K562 (cell line): Measurements from ENCODE around the gene QSOX2. TPM values are rescaled to one million over a fixed set of nuclear protein-coding genes. Genes with fewer than 3 reads are reported as not detected.

Experiments
- FOXA3 ChIP-seq, 2 experiments: fragments of 450-650 bp in 1 of 2; sonication (generic) in 1 of 2; formaldehyde crosslinking; IDR thresholded peaks in 1 of 2; conservative IDR thresholded peaks in 1 of 2; 2 replicates each; pipeline versions ENCODE4 v1.4.0 to v1.8.0; 2020 to 2022; ENCODE audit warnings: mild to moderate bottlenecking in 2 of 2, missing genetic modification reagents in 1 of 2
- GATAD2B ChIP-seq: fragments of 450-650 bp; IDR thresholded peaks from 2 replicates; pipeline ENCODE4 v1.6.1; 2017; ENCODE audit warnings: mild to moderate bottlenecking, borderline replicate concordance
- HCFC1 ChIP-seq: IDR thresholded peaks from 2 replicates; pipeline ENCODE4 v1.6.1; 2012; ENCODE audit warnings: low read depth, low read length, improper control_type of control experiment
- HDAC3 ChIP-seq: fragments of 450-650 bp; IDR thresholded peaks from 2 replicates; pipeline ENCODE4 v1.6.1; 2018; ENCODE audit warnings: borderline replicate concordance, mild to moderate bottlenecking, moderate library complexity; ENCODE audit not compliant: partially characterized antibody
- HMGN3 ChIP-seq: IDR thresholded peaks from 2 replicates; pipeline ENCODE4 v1.6.1; 2011; ENCODE audit warnings: borderline replicate concordance, low read depth, mild to moderate bottlenecking, mixed read lengths, low read length; ENCODE audit not compliant: insufficient read length; ENCODE audit errors: extremely low read depth
- HNRNPH1 ChIP-seq: fragments of 200-400 bp; formaldehyde crosslinking; optimal IDR thresholded peaks from 2 replicates; pipeline ENCODE3; 2017; ENCODE audit warnings: low read depth, mild to moderate bottlenecking, low read length, moderate library complexity
- ID3 ChIP-seq, 2 experiments: fragments of 250-450 bp in 1 of 2; fragments of 450-650 bp in 1 of 2; sonication (Bioruptor Pico) in 1 of 2; IDR thresholded peaks; 2 replicates each; pipeline versions ENCODE4 v1.6.1 to v1.8.0; 2016 to 2021; ENCODE audit warnings: mild to moderate bottlenecking in 2 of 2, moderate library complexity in 2 of 2, missing compliant biosample characterization in 1 of 2, missing genetic modification characterization in 1 of 2
- RB1 ChIP-seq: fragments of 450-650 bp; IDR thresholded peaks from 2 replicates; pipeline ENCODE4 v1.6.1; 2017; ENCODE audit warnings: low read depth, mild to moderate bottlenecking
- SP1 ChIP-seq: sonication (generic); formaldehyde crosslinking; IDR thresholded peaks from 2 replicates; pipeline ENCODE4 v1.8.1; 2022; ENCODE audit warnings: mild to moderate bottlenecking, missing genetic modification reagents
- USF2 ChIP-seq: sonication (generic); formaldehyde crosslinking; IDR thresholded peaks from 2 replicates; pipeline ENCODE4 v1.5.0; 2020; ENCODE audit warnings: missing genetic modification reagents
- ZBTB17 ChIP-seq: fragments of 450-650 bp; formaldehyde crosslinking; IDR thresholded peaks from 2 replicates; pipeline ENCODE4 v1.4.0; 2020; ENCODE audit warnings: mild to moderate bottlenecking
- ZNF23 ChIP-seq: fragments of 250-450 bp; sonication (Bioruptor Pico); IDR thresholded peaks from 2 replicates; pipeline ENCODE4 v1.4.0; 2020; ENCODE audit warnings: mild to moderate bottlenecking
- polyA plus RNA-seq, 8 experiments: library from polyadenylated mRNA; depleted of rRNA in 4 of 8; stranded (reverse) in 5 of 8; unstranded in 3 of 8; fragments of >200 nt; fragmentation: Nextera tagmentation in 2 of 8; fragmentation: Illumina TruSeq in 1 of 8; extraction: Ambion mirVana in 2 of 8; extraction: Trizol in 1 of 8; gene quantifications; 2 replicates each; pipeline versions ENCODE4 v1.2.1 to v1.2.3, GENCODE V29; 2011 to 2014; ENCODE audit warnings: inconsistent platforms in 1 of 8, missing spikeins in 1 of 8
- total RNA-seq, 7 experiments: library from RNA; depleted of rRNA in 6 of 7; stranded (reverse); fragments of >200 nt in 6 of 7; fragmentation: Illumina TruSeq in 2 of 7; extraction: Trizol in 2 of 7; gene quantifications; 2 replicates each; pipeline versions ENCODE4 v1.2.1 to v1.2.3, GENCODE V29; 2011 to 2021; ENCODE audit warnings: low replicate concordance in 1 of 7
- TF ChIP-seq, protein P1 (sequence below): IDR thresholded peaks from 3 replicates; pipeline ENCODE4 v1.6.1; 2011; ENCODE audit warnings: borderline replicate concordance, mild to moderate bottlenecking, moderate library complexity; ENCODE audit not compliant: insufficient read length; ENCODE audit errors: extremely low read depth

The QSOX2 gene
- total and polyA plus RNA-seq, 9 of the 15 experiments (the other 6 are each of a cell fraction or from before 2014, with no cell fraction given): 0.51 to 23.7 (median 12.7) TPM

DNA sequence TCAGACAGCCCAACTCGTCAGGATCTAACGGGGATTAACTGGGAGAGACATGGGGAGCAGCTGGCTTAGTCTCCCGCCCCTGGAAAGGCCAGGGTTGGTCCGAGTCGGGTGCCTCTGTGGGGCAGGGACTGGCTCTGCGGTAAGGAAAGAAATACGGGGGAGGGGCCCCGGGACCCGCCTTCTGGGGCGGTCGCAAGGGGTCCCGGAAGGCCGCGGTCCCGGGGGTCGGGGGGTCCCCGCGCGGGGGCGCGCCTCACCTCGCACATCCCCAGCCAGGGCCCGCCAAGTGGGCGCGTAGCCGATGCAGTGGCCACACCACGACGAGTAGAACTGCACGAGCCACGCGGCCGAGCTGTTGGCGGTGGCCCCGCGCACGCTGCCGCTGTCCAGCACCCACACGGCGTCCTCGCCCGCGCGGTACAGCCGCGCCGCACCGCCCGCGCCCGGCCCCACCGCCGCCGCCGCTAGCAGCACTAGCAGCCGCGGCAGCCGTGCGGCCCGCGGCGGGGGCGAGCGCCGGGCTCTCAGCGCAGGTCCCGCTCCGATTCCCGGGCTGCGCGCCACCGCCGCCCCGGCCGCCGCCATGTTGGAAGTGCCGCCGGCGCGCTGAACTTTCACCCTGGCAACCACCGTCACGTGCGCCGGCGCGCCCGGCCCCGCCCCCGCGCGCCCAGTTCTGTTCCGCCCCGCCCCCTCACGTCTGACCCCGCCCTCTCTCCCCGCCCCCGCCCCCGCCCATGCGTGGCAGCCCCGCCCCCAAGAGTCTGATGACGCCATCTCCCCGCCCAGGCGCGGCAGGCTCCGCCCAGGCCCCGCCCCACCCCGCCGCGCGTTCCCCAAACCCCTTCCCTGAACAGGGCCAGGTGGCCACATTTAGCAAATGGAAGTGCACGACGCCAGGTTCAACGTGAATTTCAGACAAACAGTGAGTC, at the start of gene QSOX2 (continued):
- TF ChIP-seq USF2 (CRISPR knock-in tag) (peak; percentile 90), HMGN3 (peak; percentile 78), RB1 (peak; percentile 94), ZBTB17 (CRISPR knock-in tag) (no peak), HDAC3 (no peak), ID3 (CRISPR knock-in tag; IDR thresholded peaks at IDR 0.05) (no peak), ID3 (tag; IDR thresholded peaks at IDR 0.05) (peak; percentile 46; the same call in 1 of the 2 replicates), GATAD2B (peak; percentile 82), ZNF23 (CRISPR knock-in tag) (no peak), HCFC1 (peak; percentile 55), HNRNPH1 (no peak), FOXA3 (CRISPR knock-in tag; conservative IDR thresholded peaks at IDR 0.05 in 1 of 2, IDR thresholded peaks at IDR 0.05 in 1 of 2) (no peak), SP1 (peak; percentile 22; the same call in 1 of the 2 replicates)
- TF ChIP-seq, protein P1, sequence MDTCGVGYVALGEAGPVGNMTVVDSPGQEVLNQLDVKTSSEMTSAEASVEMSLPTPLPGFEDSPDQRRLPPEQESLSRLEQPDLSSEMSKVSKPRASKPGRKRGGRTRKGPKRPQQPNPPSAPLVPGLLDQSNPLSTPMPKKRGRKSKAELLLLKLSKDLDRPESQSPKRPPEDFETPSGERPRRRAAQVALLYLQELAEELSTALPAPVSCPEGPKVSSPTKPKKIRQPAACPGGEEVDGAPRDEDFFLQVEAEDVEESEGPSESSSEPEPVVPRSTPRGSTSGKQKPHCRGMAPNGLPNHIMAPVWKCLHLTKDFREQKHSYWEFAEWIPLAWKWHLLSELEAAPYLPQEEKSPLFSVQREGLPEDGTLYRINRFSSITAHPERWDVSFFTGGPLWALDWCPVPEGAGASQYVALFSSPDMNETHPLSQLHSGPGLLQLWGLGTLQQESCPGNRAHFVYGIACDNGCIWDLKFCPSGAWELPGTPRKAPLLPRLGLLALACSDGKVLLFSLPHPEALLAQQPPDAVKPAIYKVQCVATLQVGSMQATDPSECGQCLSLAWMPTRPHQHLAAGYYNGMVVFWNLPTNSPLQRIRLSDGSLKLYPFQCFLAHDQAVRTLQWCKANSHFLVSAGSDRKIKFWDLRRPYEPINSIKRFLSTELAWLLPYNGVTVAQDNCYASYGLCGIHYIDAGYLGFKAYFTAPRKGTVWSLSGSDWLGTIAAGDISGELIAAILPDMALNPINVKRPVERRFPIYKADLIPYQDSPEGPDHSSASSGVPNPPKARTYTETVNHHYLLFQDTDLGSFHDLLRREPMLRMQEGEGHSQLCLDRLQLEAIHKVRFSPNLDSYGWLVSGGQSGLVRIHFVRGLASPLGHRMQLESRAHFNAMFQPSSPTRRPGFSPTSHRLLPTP: no peak
